GM12878 (cell line): ENCODE measurements around the gene TJP1.

ENCODE experiments used
- ATF3 ChIP-seq: IDR thresholded peaks from 2 replicates; pipeline ENCODE4 v1.6.1; 2011; ENCODE audit warnings: low read depth, mild to moderate bottlenecking, low read length, moderate library complexity, borderline replicate concordance; ENCODE audit errors: extremely low read depth
- BHLHE40 ChIP-seq, 2 experiments: fragments of 450-650 bp in 1 of 2; IDR thresholded peaks; 2 replicates each; pipeline ENCODE4 v1.6.1; 2011 to 2017; ENCODE audit warnings: low read depth in 2 of 2, borderline replicate concordance in 1 of 2, improper control_type of control experiment in 1 of 2, low read length in 1 of 2, mild to moderate bottlenecking in 1 of 2
- CBX3 ChIP-seq: fragments of 200-600 bp; sonication (generic); IDR thresholded peaks from 2 replicates; pipeline ENCODE4 v1.6.1; 2016; ENCODE audit warnings: low read depth, borderline replicate concordance
- CHD2 ChIP-seq: IDR thresholded peaks from 2 replicates; pipeline ENCODE4 v1.6.1; 2011; ENCODE audit warnings: low read depth, low read length, improper control_type of control experiment, borderline replicate concordance
- PBX3 ChIP-seq: IDR thresholded peaks from 2 replicates; pipeline ENCODE4 v1.6.1; 2011; ENCODE audit warnings: mild to moderate bottlenecking, low read depth, low read length, moderate library complexity; ENCODE audit not compliant: insufficient replicate concordance
- POLR2A ChIP-seq: IDR thresholded peaks from 2 replicates; pipeline ENCODE4 v1.6.1; 2011; ENCODE audit warnings: low read depth, mild to moderate bottlenecking, low read length
- TF ChIP-seq, protein P1 (sequence below), 3 experiments: IDR thresholded peaks in 2 of 3; conservative IDR thresholded peaks in 1 of 3; 2 replicates each; pipeline ENCODE4 v1.5.1; 2011; ENCODE audit warnings: low read depth in 3 of 3, low read length in 3 of 3, mild to moderate bottlenecking in 3 of 3, control low read depth in 2 of 3, moderate library complexity in 2 of 3, inconsistent platforms in 1 of 3, mixed read lengths in 1 of 3; ENCODE audit not compliant: control insufficient read depth in 2 of 3, insufficient read depth in 1 of 3; ENCODE audit errors: extremely low read depth in 1 of 3

- TF ChIP-seq ATF3 = no peak
- TF ChIP-seq, protein P1, sequence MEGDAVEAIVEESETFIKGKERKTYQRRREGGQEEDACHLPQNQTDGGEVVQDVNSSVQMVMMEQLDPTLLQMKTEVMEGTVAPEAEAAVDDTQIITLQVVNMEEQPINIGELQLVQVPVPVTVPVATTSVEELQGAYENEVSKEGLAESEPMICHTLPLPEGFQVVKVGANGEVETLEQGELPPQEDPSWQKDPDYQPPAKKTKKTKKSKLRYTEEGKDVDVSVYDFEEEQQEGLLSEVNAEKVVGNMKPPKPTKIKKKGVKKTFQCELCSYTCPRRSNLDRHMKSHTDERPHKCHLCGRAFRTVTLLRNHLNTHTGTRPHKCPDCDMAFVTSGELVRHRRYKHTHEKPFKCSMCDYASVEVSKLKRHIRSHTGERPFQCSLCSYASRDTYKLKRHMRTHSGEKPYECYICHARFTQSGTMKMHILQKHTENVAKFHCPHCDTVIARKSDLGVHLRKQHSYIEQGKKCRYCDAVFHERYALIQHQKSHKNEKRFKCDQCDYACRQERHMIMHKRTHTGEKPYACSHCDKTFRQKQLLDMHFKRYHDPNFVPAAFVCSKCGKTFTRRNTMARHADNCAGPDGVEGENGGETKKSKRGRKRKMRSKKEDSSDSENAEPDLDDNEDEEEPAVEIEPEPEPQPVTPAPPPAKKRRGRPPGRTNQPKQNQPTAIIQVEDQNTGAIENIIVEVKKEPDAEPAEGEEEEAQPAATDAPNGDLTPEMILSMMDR (IDR thresholded peaks at IDR 0.05 in 2 of 3, conservative IDR thresholded peaks at IDR 0.05 in 1 of 3; ENCODE audit: control insufficient read depth in 2 of 3, extremely low read depth in 1 of 3, insufficient read depth in 1 of 3, low read depth in 3 of 3, low read length in 3 of 3) = no peak
- TF ChIP-seq CHD2 = no peak
- TF ChIP-seq POLR2A = no peak
- TF ChIP-seq PBX3 = no peak
- no peak for TF ChIP-seq BHLHE40 (IDR thresholded peaks at IDR 0.05; ENCODE audit: borderline replicate concordance in 1 of 2, low read depth in 2 of 2, low read length in 1 of 2)
- no peak for TF ChIP-seq CBX3
Measured at GRCh38 chr15:29857221-29857789, 35.0 kb upstream of the TJP1 start.
